Measurements from ENCODE around the gene TRAF1.

TRAF1 gene

GRCh38 chr9:120927269-120928014 is 846 bp upstream of the TRAF1 start:
- DNase-seq (ENCODE audit: low spot score), result no peak
- H3K27ac ChIP-seq, result peak overlapping the region; percentile 30; the same call in 1 of the 2 replicates
- ChIA-PET CTCF (interaction anchor here (0.6 to 1.2 kb wide), 2 partner anchors 9 to 49 kb away, joined by 3 to 5 read pairs; no protein-coding TSS in a partner anchor), POLR2A (ENCODE audit: low non-redundant PET) (no interaction called here)
- TF ChIP-seq, protein P1, sequence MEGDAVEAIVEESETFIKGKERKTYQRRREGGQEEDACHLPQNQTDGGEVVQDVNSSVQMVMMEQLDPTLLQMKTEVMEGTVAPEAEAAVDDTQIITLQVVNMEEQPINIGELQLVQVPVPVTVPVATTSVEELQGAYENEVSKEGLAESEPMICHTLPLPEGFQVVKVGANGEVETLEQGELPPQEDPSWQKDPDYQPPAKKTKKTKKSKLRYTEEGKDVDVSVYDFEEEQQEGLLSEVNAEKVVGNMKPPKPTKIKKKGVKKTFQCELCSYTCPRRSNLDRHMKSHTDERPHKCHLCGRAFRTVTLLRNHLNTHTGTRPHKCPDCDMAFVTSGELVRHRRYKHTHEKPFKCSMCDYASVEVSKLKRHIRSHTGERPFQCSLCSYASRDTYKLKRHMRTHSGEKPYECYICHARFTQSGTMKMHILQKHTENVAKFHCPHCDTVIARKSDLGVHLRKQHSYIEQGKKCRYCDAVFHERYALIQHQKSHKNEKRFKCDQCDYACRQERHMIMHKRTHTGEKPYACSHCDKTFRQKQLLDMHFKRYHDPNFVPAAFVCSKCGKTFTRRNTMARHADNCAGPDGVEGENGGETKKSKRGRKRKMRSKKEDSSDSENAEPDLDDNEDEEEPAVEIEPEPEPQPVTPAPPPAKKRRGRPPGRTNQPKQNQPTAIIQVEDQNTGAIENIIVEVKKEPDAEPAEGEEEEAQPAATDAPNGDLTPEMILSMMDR (conservative IDR thresholded peaks at IDR 0.05; ENCODE audit: low read depth), result no peak

DNA sequence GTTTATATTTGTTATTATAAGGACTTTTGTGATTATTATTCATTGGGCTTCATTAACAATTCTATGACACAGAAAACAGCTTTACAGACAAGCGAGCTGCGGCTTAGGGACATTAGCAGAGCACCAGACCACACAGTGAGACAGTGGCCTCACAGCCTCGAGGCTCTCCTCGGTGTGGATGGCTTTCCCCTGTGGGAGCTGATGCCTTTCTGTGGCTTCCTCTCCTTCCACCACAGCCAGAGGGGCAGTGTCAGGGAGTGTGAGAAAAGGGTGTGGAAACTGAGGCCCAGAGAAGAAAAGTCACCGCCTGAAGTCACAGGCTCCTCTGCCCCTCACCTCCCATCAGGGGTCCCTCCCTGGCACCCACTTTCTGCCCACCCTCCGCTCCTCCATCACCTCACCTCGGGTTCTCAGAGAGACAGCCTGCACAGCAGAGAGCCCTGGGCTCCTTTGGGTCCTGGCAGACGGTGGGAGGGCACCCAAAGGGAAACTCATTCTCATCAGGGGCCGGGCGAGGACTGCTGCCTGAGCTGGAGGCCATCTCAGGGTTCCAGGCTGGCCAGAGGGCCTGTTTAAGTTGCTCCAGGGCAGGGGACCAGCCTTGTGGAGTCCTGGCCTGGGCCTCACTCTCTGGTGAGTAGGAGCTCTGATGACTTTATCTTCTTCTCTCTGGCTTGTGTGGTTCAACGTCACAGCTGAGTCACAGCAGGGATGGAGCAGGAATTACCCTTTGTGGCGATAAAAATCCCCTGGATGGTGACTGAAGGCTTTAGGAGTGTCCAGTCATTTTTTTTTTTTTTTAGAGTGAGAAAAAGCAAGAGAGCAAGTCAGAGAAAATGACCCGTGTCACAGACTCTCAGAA is 830 bp downstream of the TRAF1 start:
- DNase-seq (ENCODE audit: low spot score), result peak; percentile 42
- H3K27ac ChIP-seq, result peak overlapping the region; percentile 30
- TF ChIP-seq, protein P1 (conservative IDR thresholded peaks at IDR 0.05; ENCODE audit: low read depth), result no peak
- ChIA-PET POLR2A (ENCODE audit: low non-redundant PET) (no interaction called here), CTCF (interaction anchor here (1.0 kb wide), 1 partner anchor 9 kb away, joined by 3 read pairs; no protein-coding TSS in a partner anchor)

GRCh38 chr9:120924698-120925534 is 1.7 kb downstream of the TRAF1 start:
- TF ChIP-seq, protein P1 (conservative IDR thresholded peaks at IDR 0.05; ENCODE audit: low read depth), result no peak
- ChIA-PET POLR2A (ENCODE audit: low non-redundant PET) (no interaction called here), CTCF (interaction anchor here (0.7 kb wide), 1 partner anchor 47 kb away, joined by 3 read pairs; no protein-coding TSS in a partner anchor)
- H3K27ac ChIP-seq, result 0 out of 2 replicates have a peak overlapping the region, but pooled peaks have one; percentile 0
- DNase-seq (ENCODE audit: low spot score), result no peak

DNA sequence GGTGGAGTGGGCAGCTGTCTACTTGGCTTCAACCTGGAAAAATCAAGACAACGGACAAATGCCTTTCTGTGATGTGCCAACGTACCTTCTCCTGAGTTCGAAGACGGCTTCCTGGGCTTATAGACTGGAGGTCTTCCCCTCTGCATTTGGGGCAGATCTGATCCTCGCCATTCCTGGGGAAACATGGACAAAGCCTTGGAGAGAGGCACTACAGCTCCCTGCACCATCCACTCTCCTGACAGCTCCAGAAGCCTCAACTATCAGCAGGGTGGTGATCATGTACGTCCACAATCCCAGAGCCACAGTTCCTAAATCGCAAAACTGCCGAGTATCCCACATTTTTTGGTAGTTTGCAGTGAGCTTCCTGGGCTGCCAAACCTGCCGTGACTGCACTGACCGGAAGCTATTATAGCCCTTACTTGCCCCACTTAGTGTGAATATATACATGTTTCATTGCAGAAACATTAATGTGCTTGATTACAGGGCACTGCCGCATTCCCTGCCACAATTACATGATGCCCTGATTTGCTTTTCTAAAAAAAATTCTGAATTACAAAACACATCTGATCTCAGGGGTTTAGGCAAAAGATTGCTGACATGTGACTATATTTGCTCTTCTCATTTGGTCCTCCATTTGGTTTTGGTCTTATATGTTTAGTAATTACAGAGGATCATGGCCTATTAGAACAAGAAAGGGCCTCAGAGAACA is 2.8 kb downstream of the TRAF1 start:
- no peak overlapping the region for H3K27ac ChIP-seq
- TF ChIP-seq, protein P1 (conservative IDR thresholded peaks at IDR 0.05; ENCODE audit: low read depth), result no peak
- ChIA-PET POLR2A (ENCODE audit: low non-redundant PET) (no interaction called here), CTCF (interaction anchor here (0.5 to 0.7 kb wide), 2 partner anchors 15 to 162 kb away, joined by 3 read pairs; no protein-coding TSS in a partner anchor)
- DNase-seq (ENCODE audit: low spot score), result no peak

GRCh38 chr9:120922404-120923195 is 4.0 kb downstream of the TRAF1 start:
- H3K27ac ChIP-seq, result no peak overlapping the region
- CTCF ChIA-PET, result interaction anchor here (0.6 kb wide), 1 partner anchor 161 kb away, joined by 6 read pairs; no protein-coding TSS in a partner anchor
- TF ChIP-seq, protein P1 (conservative IDR thresholded peaks at IDR 0.05; ENCODE audit: low read depth), result no peak
- DNase-seq (ENCODE audit: low spot score), result no peak
- POLR2A ChIA-PET (ENCODE audit: low non-redundant PET), result no interaction called here
